ENCODE measurements around the gene LGR6. TPM values are rescaled to one million over a fixed set of nuclear protein-coding genes. Genes with fewer than 3 reads are reported as not detected.

LGR6 gene
- total and polyA plus RNA-seq, 8 donors = 0.15 to 3.5 (median 0.58) TPM; not detected in 4

DNA sequence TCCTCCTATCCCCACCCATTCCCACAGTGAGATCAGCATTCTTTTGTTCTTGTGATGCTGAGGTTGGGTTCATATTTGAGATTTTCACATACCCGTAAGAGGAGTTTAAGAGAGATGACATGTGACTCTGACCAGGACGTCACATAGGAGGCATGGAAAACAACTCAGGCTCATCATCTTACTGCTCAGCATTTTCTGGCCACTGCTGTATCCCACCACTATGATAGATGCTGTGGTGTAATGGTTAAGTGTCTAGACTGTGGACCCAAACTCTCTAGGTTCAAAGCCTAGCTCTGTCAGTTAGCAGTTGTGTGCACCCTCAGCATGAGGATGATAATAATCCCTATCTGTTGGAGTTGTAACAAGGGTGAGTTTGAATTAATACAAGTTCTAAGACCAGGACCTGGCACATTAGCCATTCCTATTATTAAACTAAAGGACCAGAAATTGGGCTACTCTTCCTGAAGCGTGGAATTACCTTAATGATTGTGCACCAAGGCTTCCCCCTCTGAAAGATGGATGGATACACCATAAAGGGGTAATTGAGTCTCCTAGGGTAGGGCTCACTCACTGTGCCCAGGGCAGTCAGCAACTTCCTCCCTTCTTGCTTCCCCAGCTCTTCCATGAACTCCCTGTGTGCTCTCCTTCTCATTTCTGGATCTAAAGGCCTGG, 40.9 kb downstream of the LGR6 start:
- DNase-seq = no peak
- TF ChIP-seq POLR2A (IDR thresholded peaks at IDR 0.05) (no peak), POLR2AphosphoS5 (IDR thresholded peaks at IDR 0.05) (no peak), EP300 (IDR thresholded peaks at IDR 0.05) (no peak)

DNA sequence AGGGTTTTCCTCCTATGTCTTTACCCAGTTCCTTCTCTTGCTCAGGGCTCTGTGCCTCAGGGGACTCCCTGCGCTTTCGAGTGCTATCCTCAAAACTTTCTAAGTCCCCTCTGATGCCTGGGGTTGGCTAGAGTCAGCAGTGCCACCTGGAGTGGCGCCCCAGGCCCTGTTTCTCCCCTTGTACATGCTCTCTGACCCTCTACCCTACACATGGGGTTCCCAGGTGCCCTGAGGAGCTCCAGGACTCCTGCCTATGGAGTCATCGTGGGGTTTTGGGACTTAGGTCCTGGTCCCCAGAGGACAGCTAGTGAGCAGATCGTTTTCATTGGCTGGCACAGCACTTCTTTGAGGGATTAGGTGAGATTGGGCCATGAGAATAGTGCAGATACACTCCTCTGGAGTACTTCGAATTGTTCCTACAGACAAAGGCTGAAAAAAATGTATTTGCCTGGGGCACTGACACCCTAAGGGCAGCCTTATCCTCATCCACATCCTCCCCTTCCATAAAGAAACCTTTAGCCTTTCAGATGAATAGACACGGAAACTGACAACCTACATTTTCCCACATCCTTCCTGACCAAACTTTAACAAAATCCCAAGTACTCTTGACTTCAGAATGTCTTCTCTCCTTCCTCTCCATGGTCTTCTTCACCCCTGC, 41.5 kb downstream of the LGR6 start:
- TF ChIP-seq, protein P1, sequence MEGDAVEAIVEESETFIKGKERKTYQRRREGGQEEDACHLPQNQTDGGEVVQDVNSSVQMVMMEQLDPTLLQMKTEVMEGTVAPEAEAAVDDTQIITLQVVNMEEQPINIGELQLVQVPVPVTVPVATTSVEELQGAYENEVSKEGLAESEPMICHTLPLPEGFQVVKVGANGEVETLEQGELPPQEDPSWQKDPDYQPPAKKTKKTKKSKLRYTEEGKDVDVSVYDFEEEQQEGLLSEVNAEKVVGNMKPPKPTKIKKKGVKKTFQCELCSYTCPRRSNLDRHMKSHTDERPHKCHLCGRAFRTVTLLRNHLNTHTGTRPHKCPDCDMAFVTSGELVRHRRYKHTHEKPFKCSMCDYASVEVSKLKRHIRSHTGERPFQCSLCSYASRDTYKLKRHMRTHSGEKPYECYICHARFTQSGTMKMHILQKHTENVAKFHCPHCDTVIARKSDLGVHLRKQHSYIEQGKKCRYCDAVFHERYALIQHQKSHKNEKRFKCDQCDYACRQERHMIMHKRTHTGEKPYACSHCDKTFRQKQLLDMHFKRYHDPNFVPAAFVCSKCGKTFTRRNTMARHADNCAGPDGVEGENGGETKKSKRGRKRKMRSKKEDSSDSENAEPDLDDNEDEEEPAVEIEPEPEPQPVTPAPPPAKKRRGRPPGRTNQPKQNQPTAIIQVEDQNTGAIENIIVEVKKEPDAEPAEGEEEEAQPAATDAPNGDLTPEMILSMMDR (IDR thresholded peaks at IDR 0.05) = no peak
- TF ChIP-seq POLR2AphosphoS5 (IDR thresholded peaks at IDR 0.05) = no peak
- TF ChIP-seq EP300 (IDR thresholded peaks at IDR 0.05) = no peak
- no peak for TF ChIP-seq POLR2A (IDR thresholded peaks at IDR 0.05)
- intact Hi-C loops (cut with DNase I; ENCODE audit: low total_unique reads) = no loop called here
- H3K9me3 ChIP-seq = no peaks in the 10 kb centered on the region
- no peak for DNase-seq
- no peak overlapping the region for H3K27ac ChIP-seq
- H3K4me3 ChIP-seq = no peak overlapping the region
- WGBS, 5 donors = 68 to 82% (median 78%) methylated on average over 7 of the region's 7 CpGs
- no peaks in the 10 kb centered on the region for H3K36me3 ChIP-seq
- no peaks in the 10 kb centered on the region for H3K4me1 ChIP-seq
- H3K27me3 ChIP-seq = peaks cover 0 to 30% (median 4%) of the 10 kb centered on the region in 3 donors

More for the DNA sequence above, 40.9 kb downstream of the LGR6 start:
- H3K9me3 ChIP-seq = no peaks in the 10 kb centered on the region
- H3K36me3 ChIP-seq = no peaks in the 10 kb centered on the region
- peaks cover 0 to 30% (median 4%) of the 10 kb centered on the region in 3 donors for H3K27me3 ChIP-seq
- intact Hi-C loops (cut with DNase I; ENCODE audit: low total_unique reads) = no loop called here
- no peak overlapping the region for H3K4me3 ChIP-seq
- no peaks in the 10 kb centered on the region for H3K4me1 ChIP-seq
- 83 to 92% (median 89%) methylated on average over 3 of the region's 3 CpGs for WGBS, 5 donors
- H3K27ac ChIP-seq = no peak overlapping the region

DNA sequence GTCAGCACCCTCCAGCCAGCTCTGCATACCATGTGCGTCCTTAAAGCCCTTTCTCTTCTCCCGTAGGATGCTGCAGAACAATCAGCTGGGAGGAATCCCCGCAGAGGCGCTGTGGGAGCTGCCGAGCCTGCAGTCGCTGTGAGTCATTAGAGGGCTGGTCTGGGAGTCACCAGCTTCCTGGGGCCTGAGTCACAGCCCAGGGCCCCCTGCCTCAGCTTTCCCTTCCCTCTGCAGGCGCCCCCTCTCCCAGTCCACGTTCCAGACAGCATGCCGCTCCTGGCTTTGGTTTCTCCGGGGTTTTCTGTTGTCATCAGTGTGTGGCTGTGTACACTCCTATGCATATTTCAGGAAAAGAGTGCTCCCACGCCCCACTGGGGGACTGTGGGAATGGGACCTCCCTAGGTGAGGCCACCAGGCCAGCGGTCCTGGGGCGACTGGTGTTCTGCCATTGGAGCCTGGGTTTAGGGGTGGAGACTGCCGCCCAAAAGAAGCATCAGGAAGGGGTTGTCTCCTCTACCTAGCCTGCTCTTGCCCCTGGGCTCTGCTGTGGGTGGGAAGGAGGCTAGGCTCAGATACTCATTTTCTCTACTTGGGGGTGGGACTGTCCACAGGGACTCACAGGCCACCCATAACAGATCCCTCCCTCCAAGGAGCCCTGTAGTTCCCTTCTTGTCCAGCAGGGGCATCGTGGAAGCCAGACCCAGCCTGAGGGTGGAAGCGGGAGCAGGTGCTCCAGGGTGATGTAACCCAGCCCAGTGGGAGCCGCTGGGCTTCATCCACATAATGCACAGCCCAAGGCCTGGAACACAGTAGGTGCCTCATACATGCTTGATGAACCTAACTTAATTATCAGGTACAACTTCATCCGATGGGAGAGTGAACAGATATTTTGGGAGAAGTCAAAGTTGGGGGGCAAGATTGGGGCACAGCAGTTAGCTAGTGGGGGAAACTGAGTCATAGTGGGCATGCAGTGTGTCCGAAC, 42.5 kb downstream of the LGR6 start:
- intact Hi-C loops (cut with DNase I; ENCODE audit: low total_unique reads) = no loop called here
- Histone ChIP-seq H3K4me3 (no peak overlapping the region), H3K4me1 (no peaks in the 10 kb centered on the region), H3K9me3 (no peaks in the 10 kb centered on the region), H3K27me3 (peaks cover 0 to 30% (median 4%) of the 10 kb centered on the region in 3 donors), H3K27ac (no peak overlapping the region), H3K36me3 (no peaks in the 10 kb centered on the region)
- TF ChIP-seq POLR2AphosphoS5 (IDR thresholded peaks at IDR 0.05) (no peak), EP300 (IDR thresholded peaks at IDR 0.05) (no peak), POLR2A (IDR thresholded peaks at IDR 0.05) (no peak)
- TF ChIP-seq, protein P1 (IDR thresholded peaks at IDR 0.05) = peak in 5 of 7 experiments; percentile 53 to 93 (median 83)
- DNase-seq = peak; percentile 74 to 84
- 47 to 59% (median 49%) methylated on average over 15 to 19 of the region's 19 CpGs for WGBS, 5 donors

DNA sequence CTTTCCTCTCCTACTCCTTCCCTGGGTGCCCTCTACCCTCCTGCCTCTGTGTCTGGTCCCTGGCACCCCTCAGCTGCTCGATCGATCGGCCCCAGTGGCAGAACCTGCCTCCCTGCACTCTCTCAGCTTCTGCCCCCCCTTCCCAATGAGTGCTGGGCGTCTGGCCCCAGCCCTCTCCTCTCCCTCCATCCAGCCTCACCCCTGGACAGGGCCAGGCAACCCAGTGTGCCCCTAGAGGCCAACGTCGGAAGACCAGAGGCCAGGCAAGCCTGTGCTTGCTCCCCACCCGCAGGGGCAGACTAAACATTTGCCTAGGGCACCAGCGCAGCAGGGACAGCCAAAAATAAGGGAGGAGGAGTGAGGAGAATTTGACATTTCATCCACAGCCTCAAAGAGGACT, 43.5 kb downstream of the LGR6 start:
- peak in 1 of 2 donors; percentile 60 for DNase-seq
- Histone ChIP-seq H3K36me3 (no peaks in the 10 kb centered on the region), H3K4me1 (no peaks in the 10 kb centered on the region), H3K27ac (no peak overlapping the region), H3K27me3 (peaks cover 0 to 30% (median 4%) of the 10 kb centered on the region in 3 donors), H3K9me3 (no peaks in the 10 kb centered on the region), H3K4me3 (no peak overlapping the region)
- 25 to 39% (median 32%) methylated on average over 8 of the region's 8 CpGs for WGBS, 5 donors
- TF ChIP-seq, protein P1 (IDR thresholded peaks at IDR 0.05) = no peak
- no peak for TF ChIP-seq POLR2AphosphoS5 (IDR thresholded peaks at IDR 0.05)
- TF ChIP-seq EP300 (IDR thresholded peaks at IDR 0.05) = no peak
- no peak for TF ChIP-seq POLR2A (IDR thresholded peaks at IDR 0.05)
- intact Hi-C loops (cut with DNase I; ENCODE audit: low total_unique reads) = no loop called here
